Measurements from ENCODE around the gene PRPSAP1. TPM values are rescaled to one million over a fixed set of nuclear protein-coding genes. Genes with fewer than 3 reads are reported as not detected.
"Not testable (repeated sequence)": the region's sequence is repeated elsewhere in the genome, so short reads cannot be mapped to it uniquely, and the experiment has no call there.

Gene PRPSAP1
- total RNA-seq, 1 donor from 2014 or later = 45.2 TPM

DNA sequence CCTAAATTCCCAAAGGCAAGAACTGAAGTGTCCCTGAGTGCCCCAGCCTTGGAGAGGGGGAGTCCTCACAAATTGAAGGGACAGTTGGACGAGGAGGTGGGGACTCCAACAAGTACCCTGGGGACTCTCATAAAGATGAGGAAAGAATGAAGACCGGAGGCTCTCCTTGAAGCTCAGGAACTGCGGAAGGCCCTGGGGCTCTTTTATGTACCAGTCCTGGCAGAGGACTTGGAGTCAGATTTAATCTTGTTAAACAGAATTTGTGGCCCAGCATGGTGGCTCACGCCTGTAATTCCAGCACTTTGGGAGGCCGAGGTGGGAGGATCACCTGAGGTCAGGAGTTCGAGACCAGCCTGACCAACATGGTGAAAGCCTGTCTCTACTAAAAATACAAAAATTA, 6.1 kb upstream of the PRPSAP1 start:
- DNase-seq; H3K27ac Mint-ChIP-seq; H3K9me3 Mint-ChIP-seq; H3K4me3 Mint-ChIP-seq; H3K36me3 Mint-ChIP-seq (ENCODE audit: low read depth); H3K27me3 Mint-ChIP-seq; H3K4me1 Mint-ChIP-seq; intact Hi-C loops (cut with micrococcal nuclease): not testable (repeated sequence)

- Mint-ChIP-seq H3K36me3 (ENCODE audit: low read depth) (no peaks in the 10 kb centered on the region), H3K27ac (no peak overlapping the region), H3K9me3 (no peaks in the 10 kb centered on the region), H3K4me1 (peaks cover 10% of the 10 kb centered on the region), H3K27me3 (peaks cover 3% of the 10 kb centered on the region), H3K4me3 (no peak overlapping the region)
- intact Hi-C loops (cut with micrococcal nuclease) = no loop called here
- DNase-seq = no peak
Observed at GRCh38 chr17:76359375-76359774, 5.7 kb upstream of the PRPSAP1 start.

DNA sequence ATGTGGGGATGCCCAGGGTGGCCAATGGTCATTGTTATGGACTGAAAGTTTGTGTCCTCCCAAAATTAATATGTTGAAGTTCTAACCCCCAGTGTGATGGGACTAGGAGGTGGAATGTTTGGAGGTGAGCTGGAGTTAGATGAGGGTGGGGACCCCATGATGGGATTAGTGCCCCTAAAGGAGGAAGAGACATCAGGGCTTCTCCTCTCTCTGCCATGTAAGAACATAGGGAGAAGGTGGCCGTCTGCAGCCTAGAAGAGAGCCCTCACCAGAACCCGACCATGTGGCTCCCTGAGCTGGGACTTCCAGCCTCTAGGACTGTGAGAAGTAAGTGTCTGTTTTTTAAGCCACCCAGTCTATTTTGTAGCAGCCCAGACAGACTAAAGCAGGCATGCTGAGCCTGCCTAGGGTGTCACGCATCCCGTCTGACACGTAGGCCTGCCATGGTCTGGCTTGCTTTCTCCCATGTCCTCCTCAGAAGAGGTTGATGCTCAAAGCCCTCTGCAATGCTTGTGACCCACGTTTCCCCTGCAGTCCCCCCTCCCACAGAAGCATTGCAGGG, 4.0 kb upstream of the PRPSAP1 start:
- DNase-seq = no peak
- Mint-ChIP-seq H3K4me1 (peaks cover 16% of the 10 kb centered on the region), H3K4me3 (no peak overlapping the region), H3K36me3 (ENCODE audit: low read depth) (no peaks in the 10 kb centered on the region), H3K27ac (no peak overlapping the region), H3K27me3 (peaks cover 3% of the 10 kb centered on the region), H3K9me3 (no peaks in the 10 kb centered on the region)
- intact Hi-C loops (cut with micrococcal nuclease) = no loop called here

GRCh38 chr17:76356803-76357456, 3.2 kb upstream of the PRPSAP1 start:
- intact Hi-C loops (cut with micrococcal nuclease) = no loop called here
- peaks cover 20% of the 10 kb centered on the region for H3K4me1 Mint-ChIP-seq
- no peak overlapping the region for H3K27ac Mint-ChIP-seq
- no peak for DNase-seq
- no peaks in the 10 kb centered on the region for H3K9me3 Mint-ChIP-seq
- no peaks in the 10 kb centered on the region for H3K36me3 Mint-ChIP-seq (ENCODE audit: low read depth)
- no peak overlapping the region for H3K4me3 Mint-ChIP-seq
- H3K27me3 Mint-ChIP-seq = peaks cover 3% of the 10 kb centered on the region

DNA sequence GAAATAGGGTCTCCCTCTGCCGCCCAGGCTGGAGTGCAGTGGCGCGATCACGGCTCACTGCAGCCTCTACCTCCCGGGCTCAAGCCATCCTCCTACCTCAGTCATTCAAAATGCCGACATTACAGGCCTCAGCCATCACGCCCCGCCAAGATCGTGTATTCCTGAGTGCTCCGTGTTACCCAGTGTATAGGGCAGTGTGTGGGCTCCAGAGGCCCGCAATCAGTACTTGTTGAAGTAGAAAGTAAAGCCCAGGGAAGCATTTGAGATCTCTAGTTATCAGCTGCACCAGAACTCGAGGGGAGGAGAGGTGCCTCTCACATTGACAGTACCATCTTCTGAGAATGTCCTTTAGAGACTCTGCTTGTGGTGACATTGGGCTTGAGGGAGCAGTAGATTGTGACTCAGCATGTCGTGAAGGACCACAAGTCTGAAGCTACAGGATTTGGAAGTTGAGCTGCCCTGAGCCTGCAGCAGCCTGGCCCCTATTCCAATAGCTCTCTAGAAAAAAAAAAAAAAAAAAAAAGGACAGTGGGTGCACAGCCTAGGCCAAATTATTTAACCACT, 1.1 kb upstream of the PRPSAP1 start:
- intact Hi-C loops (cut with micrococcal nuclease) = loop anchor here (5.0 kb wide), 1 partner anchor 283 kb away; the partner anchor contains the start of genes GALR2 and SRP68
- Mint-ChIP-seq H3K9me3 (no peaks in the 10 kb centered on the region), H3K4me1 (peaks cover 25% of the 10 kb centered on the region), H3K27me3 (peaks cover 3% of the 10 kb centered on the region), H3K36me3 (ENCODE audit: low read depth) (peaks cover 3% of the 10 kb centered on the region), H3K27ac (peak overlapping the region; percentile 60), H3K4me3 (peak overlapping the region; percentile 92)
- DNase-seq = peak; percentile 64

- Mint-ChIP-seq H3K36me3 (ENCODE audit: low read depth) (peaks cover 3% of the 10 kb centered on the region), H3K9me3 (no peaks in the 10 kb centered on the region), H3K4me3 (peak overlapping the region; percentile 92), H3K4me1 (peaks cover 25% of the 10 kb centered on the region), H3K27me3 (peaks cover 3% of the 10 kb centered on the region), H3K27ac (peak overlapping the region; percentile 99)
- DNase-seq = no peak
- intact Hi-C loops (cut with micrococcal nuclease) = loop anchor here (5.0 kb wide), 1 partner anchor 282 kb away; the partner anchor contains the start of genes GALR2 and SRP68
Observed at GRCh38 chr17:76354317-76354729, 607 bp upstream of the PRPSAP1 start.

GRCh38 chr17:76353004-76353598, 615 bp downstream of the PRPSAP1 start:
- intact Hi-C loops (cut with micrococcal nuclease) = loop anchor here (1.0 to 5.0 kb wide), 2 partner anchors 32 to 281 kb away; partner anchors contain the start of genes GALR2 and SRP68
- H3K4me1 Mint-ChIP-seq = peaks cover 25% of the 10 kb centered on the region
- H3K9me3 Mint-ChIP-seq = no peaks in the 10 kb centered on the region
- peaks cover 3% of the 10 kb centered on the region for H3K36me3 Mint-ChIP-seq (ENCODE audit: low read depth)
- peak; percentile 82 for DNase-seq
- peak overlapping the region; percentile 99 for H3K27ac Mint-ChIP-seq
- H3K27me3 Mint-ChIP-seq = peaks cover 3% of the 10 kb centered on the region
- peak overlapping the region; percentile 92 for H3K4me3 Mint-ChIP-seq

DNA sequence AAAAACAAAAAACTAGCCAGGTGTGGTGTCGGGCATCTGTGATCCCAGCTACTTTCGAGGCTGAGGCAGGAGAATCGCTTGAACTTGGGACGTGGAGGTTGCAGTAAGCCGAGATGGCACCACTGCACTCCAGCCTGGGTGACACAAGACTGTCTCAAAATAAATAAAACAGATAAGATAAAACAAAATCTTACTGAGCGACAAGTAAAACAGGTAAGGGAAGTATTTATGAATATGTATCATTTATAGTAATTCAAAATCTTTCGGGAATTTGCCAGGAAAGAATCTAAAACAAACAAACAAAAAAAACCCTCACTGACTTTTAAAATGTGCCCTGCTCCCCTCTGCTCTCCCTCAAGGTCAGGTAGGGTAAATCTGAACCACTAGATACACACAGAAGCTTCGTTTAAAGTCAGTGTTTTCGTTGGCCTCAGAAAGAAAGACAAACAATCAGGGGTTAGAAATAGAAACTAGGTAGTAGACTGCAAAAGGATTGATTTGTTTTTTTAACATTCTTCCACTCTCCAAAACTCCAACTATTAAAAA, 2.1 kb downstream of the PRPSAP1 start:
- intact Hi-C loops (cut with micrococcal nuclease) = loop anchor here (5.0 kb wide), 1 partner anchor 279 kb away; the partner anchor contains the start of genes GALR2 and SRP68
- no peaks in the 10 kb centered on the region for H3K27me3 Mint-ChIP-seq
- H3K4me1 Mint-ChIP-seq = peaks cover 19% of the 10 kb centered on the region
- H3K27ac Mint-ChIP-seq = no peak overlapping the region
- no peaks in the 10 kb centered on the region for H3K9me3 Mint-ChIP-seq
- H3K36me3 Mint-ChIP-seq (ENCODE audit: low read depth) = peaks cover 12% of the 10 kb centered on the region
- no peak for DNase-seq
- peak overlapping the region; percentile 53 for H3K4me3 Mint-ChIP-seq

DNA sequence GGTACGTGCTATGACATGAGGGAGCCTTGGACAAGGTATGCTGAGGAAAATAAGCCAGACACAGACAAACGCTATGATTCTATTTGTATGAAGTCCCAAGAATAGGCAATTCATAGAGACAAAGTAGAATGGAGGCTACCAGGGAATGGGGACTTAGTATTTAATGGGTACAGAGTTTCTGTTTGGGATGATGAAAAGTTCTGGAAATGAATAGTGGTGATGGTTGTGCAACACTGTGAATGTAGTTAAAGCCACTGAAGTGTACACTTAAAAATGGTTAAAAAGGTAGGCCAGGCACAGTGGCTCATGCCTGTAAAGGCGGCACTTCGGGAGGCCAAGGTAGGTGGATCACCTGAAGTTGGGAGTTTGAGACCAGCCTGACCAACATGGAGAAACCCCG, 3.3 kb downstream of the PRPSAP1 start:
- intact Hi-C loops (cut with micrococcal nuclease) = loop anchor here (5.0 kb wide), 1 partner anchor 278 kb away; the partner anchor contains the start of genes GALR2 and SRP68
- Mint-ChIP-seq H3K36me3 (ENCODE audit: low read depth) (peaks cover 21% of the 10 kb centered on the region), H3K27me3 (no peaks in the 10 kb centered on the region)

DNA sequence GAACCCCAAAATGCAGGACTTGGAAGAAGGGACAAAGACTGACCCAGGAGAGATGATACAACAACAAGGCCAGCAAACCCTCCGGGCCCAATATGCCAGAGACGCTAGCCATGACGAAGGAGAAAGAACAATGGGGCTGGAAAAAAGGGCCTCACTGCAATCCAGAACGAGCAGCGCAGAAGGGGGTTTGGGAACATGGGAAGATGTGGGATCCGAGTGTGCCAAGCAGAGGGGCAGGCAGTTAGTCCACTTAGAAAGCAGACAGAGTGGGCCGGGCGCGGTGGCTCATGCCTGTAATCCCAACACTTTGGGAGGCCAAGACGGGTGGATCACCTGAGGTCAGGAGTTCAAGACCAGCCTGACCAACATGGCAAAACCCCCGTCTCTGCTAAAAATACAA, 6.8 kb downstream of the PRPSAP1 start:
- H3K27ac Mint-ChIP-seq; H3K9me3 Mint-ChIP-seq; intact Hi-C loops (cut with micrococcal nuclease); H3K27me3 Mint-ChIP-seq; H3K4me1 Mint-ChIP-seq; DNase-seq; H3K4me3 Mint-ChIP-seq: not testable (repeated sequence)
- peaks cover 29% of the 10 kb centered on the region for H3K36me3 Mint-ChIP-seq (ENCODE audit: low read depth)

More for the DNA sequence above, 3.3 kb downstream of the PRPSAP1 start:
- peaks cover 19% of the 10 kb centered on the region for H3K4me1 Mint-ChIP-seq
- no peak overlapping the region for H3K4me3 Mint-ChIP-seq
- no peak overlapping the region for H3K27ac Mint-ChIP-seq
- no peaks in the 10 kb centered on the region for H3K9me3 Mint-ChIP-seq
- DNase-seq = no peak

- Mint-ChIP-seq H3K27me3 (no peaks in the 10 kb centered on the region), H3K4me1 (peaks cover 2% of the 10 kb centered on the region), H3K36me3 (ENCODE audit: low read depth) (peaks cover 35% of the 10 kb centered on the region), H3K27ac (no peak overlapping the region), H3K9me3 (no peaks in the 10 kb centered on the region), H3K4me3 (no peak overlapping the region)
- no peak for DNase-seq
- intact Hi-C loops (cut with micrococcal nuclease) = no loop called here
Observed at GRCh38 chr17:76345377-76345974, 8.2 kb downstream of the PRPSAP1 start.

- DNase-seq = no peak
- peaks cover 36% of the 10 kb centered on the region for H3K36me3 Mint-ChIP-seq (ENCODE audit: low read depth)
- H3K27me3 Mint-ChIP-seq = no peaks in the 10 kb centered on the region
- intact Hi-C loops (cut with micrococcal nuclease) = no loop called here
- no peaks in the 10 kb centered on the region for H3K4me1 Mint-ChIP-seq
- no peaks in the 10 kb centered on the region for H3K9me3 Mint-ChIP-seq
- no peak overlapping the region for H3K4me3 Mint-ChIP-seq
- no peak overlapping the region for H3K27ac Mint-ChIP-seq
Observed at GRCh38 chr17:76343106-76343505, 10.6 kb downstream of the PRPSAP1 start.

- H3K27ac Mint-ChIP-seq = no peak overlapping the region
- H3K4me3 Mint-ChIP-seq = no peak overlapping the region
- peaks cover 3% of the 10 kb centered on the region for H3K4me1 Mint-ChIP-seq
- H3K27me3 Mint-ChIP-seq = no peaks in the 10 kb centered on the region
- no peak for DNase-seq
- peaks cover 24% of the 10 kb centered on the region for H3K36me3 Mint-ChIP-seq (ENCODE audit: low read depth)
- intact Hi-C loops (cut with micrococcal nuclease) = no loop called here
- H3K9me3 Mint-ChIP-seq = no peaks in the 10 kb centered on the region
Observed at GRCh38 chr17:76341301-76341700, 12.4 kb downstream of the PRPSAP1 start.

All from activated CD4-positive, alpha-beta T cell treated with anti-CD3 and anti-CD28 coated beads, Interleukin-2, amount 10 ng/mL, durations not matched to agents 24 days and 14 days (primary cell).